Activated CD8-positive, alpha-beta memory T cell treated with anti-CD3 and anti-CD28 coated beads, Interleukin-2, amount 50 U/mL, for 1 hour (primary cell): ENCODE measurements around the gene MVD.

Experiments used
- DNase-seq: peaks from one replicate; pipeline ENCODE4 v3.0.0-alpha.2; 2020; ENCODE audit errors: extremely low read depth

The MVD gene

DNA sequence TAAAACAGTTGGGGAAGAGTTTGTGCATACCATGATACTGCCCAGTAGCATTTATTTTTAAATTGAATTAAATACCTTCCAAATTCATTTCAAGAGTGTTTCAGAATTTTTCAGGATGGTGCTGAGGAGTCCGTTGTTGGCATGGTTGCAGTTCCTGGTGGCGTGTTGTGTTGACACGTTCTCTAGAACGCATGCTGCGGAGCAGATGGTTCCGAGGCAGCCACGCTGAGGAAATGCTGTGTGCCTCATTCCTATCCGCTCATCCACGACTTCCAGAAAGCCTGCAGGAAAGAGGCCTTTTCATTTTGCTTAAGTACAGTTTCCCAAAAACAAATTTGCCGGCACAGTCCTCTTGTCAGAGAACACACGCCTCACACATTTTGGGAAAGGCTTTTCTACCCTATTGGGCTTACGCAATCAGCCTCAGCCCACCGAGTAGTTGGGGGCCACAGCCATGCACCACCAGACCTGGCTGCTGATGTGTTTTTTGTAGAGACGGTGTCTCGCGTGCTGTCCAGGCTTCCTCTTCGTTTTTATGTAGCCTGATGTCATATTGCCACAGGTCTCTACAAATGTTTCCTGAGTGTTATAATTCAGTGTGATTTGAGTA lies 56.6 kb downstream of the MVD start:
- no peak for DNase-seq

DNA sequence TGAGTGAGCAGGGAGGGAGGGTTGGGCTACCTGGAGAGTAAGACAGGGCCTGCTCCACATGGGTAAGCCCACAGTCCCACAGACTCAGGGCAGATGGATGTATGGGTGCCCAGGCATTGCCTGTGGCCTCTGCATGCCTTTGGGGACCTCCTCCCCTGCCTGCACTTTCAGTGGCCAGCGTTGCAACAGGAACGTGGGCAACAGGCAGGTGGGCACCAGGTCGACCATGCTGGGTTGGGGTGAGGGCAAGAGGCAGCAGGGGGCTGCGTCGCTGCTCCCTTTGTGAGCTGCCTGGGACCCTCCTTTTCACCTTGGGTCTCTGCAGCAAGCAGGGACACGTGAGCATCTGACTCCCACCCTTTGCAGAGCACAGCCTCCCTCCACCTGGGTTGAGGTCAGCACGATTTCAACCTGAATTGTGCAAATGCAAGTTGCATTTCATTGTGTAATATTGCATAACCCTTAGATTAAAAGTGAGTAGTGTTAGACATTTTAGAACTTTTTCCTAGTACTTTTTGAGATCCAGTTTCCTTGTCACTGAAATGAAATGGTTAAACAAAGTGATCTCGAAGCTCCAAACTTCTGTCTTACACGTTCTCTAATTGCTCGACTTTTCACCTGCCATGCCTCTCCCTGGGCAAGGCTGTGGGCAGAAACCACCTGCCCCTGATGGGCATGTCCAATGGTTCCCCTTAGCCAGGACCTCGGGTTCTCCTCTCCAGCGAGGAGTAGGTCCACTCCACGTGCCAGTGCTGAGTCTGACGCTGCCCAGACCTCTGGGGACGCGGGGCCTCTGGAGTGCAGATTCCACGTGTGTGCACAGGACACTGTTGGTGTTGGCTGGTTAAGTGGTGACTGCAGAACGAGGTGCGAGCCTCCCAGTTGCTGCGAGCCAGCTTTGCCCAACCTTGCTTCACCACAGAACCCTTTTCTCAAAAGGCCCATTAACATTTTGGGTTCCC lies 57.4 kb downstream of the MVD start:
- DNase-seq: no peak

DNA sequence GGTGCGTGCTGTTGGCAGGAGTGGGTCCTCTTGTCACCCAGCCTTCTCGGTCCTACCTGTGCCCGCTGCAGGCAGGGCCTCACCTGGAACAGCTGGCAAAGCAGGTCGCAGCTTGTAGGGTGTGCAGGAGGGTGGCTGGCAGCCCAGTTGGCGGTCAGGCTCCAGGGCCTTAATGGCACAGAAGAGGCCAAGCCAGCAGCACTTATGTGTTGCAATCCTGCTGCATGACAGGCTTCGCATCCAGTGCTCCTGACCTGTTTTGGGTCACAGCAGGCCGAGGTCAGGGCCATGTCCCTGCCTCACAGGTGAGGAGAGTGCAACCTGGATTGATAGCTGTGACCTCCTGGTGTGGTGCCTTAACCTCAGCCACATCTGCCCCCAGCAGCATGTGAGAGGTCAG lies 60.8 kb downstream of the MVD start:
- DNase-seq: no peak
